Activated naive CD4-positive, alpha-beta T cell treated with anti-CD3 and anti-CD28 coated beads, Interleukin-2, amount 10 ng/mL, durations not matched to agents 5 hours and 36 hours (primary cell): Measurements from ENCODE around the gene ATP2B1. TPM values are rescaled to one million over a fixed set of nuclear protein-coding genes. Genes with fewer than 3 reads are reported as not detected.

ENCODE experiments used
- total RNA-seq, 2 experiments: library from RNA; stranded (reverse); gene quantifications; one replicate each; pipeline ENCODE4 v1.2.3, GENCODE V29; 2021

ATP2B1 gene
- 10 to 100 TPM; 22.1 to 26.7 TPM for total RNA-seq

GRCh38 chr12:89708565-89709156, at the start of gene ATP2B1:
Gene ATP2B1, minus strand, starts transcription at chr12:89708838. Its CDS starts 52,952 bp downstream, at chr12:89655886.

Other genes with a start within 250 kb of the ATP2B1 start
- gene GALNT4, start 184.0 kb downstream of the ATP2B1 start, total RNA-seq: 10 to 100 TPM; 15.7 to 16.3 TPM
- gene POC1B, start 182.8 kb downstream of the ATP2B1 start, total RNA-seq: 10 to 100 TPM; 39.2 to 40.0 TPM